ENCODE measurements around the gene ABCB9.

DNA sequence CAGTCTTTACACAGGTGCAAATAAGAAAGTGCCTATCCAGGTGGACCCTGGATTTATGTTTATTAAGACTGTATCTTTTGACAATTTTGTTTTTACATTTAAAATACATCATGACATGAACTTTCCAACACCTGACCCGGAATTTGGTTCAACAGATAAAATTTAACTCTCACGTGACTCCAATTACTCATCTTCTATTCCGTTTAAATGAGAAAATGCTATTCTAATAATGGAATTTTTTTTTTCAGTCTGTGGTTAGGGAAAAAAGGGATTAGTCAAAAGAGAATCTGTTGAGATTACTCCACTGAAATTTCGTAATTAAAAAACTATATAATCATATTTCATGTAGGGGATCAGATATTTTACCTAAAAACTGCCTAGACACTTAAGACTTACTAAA, 81.4 kb downstream of the ABCB9 start:
- TF ChIP-seq CTCF (IDR thresholded peaks at IDR 0.05) = no peak
- TF ChIP-seq ZFX (IDR thresholded peaks at IDR 0.05; ENCODE audit: borderline replicate concordance) = no peak
